OCI-LY1 (cell line): ENCODE results near the gene FAM3D.

Experiments
- H2AFZ ChIP-seq: fragments of 200-600 bp; sonication (generic), shearing (Covaris generic); 2 replicates; pipeline ENCODE4 v1.6.0; 2014; ENCODE audit warnings: antibody characterized with exemption, mild to moderate bottlenecking, low read length
- H3F3A ChIP-seq: fragments of 200-600 bp; sonication (generic), shearing (Covaris generic); 2 replicates; pipeline ENCODE4 v1.6.0; 2014; ENCODE audit warnings: mild to moderate bottlenecking, antibody characterized with exemption, low read length, moderate library complexity; ENCODE audit not compliant: insufficient read depth
- H3K27ac ChIP-seq: fragments of 200-600 bp; sonication (generic); 2 replicates; pipeline ENCODE4 v1.5.1; 2014; ENCODE audit warnings: low read length, mixed run types, mild to moderate bottlenecking, low read depth; ENCODE audit not compliant: poor library complexity, severe bottlenecking
- H3K27me3 ChIP-seq: fragments of 200-600 bp; sonication (generic); 2 replicates; pipeline ENCODE4 v1.6.0; 2014; ENCODE audit warnings: antibody characterized with exemption, mild to moderate bottlenecking, low read length, moderate library complexity; ENCODE audit not compliant: insufficient read depth
- H3K36me3 ChIP-seq: fragments of 200-600 bp; sonication (generic); 2 replicates; pipeline ENCODE4 v1.6.1; 2014; ENCODE audit warnings: mild to moderate bottlenecking, antibody characterized with exemption, low read length, moderate library complexity, mixed read lengths; ENCODE audit not compliant: insufficient read depth
- H3K4me1 ChIP-seq: fragments of 200-600 bp; sonication (generic); 2 replicates; pipeline ENCODE4 v1.5.1; 2014; ENCODE audit warnings: mild to moderate bottlenecking, low read length, moderate library complexity; ENCODE audit not compliant: insufficient read depth, severe bottlenecking
- H3K4me2 ChIP-seq: fragments of 200-600 bp; sonication (generic), shearing (Covaris generic); 2 replicates; pipeline ENCODE4 v1.6.1; 2014; ENCODE audit warnings: low read length
- H3K4me3 ChIP-seq: fragments of 200-600 bp; sonication (generic); 2 replicates; pipeline ENCODE4 v1.5.1; 2014; ENCODE audit warnings: low read length, low read depth, mild to moderate bottlenecking, mixed read lengths; ENCODE audit not compliant: poor library complexity, severe bottlenecking
- H3K79me2 ChIP-seq: fragments of 200-600 bp; shearing (Covaris generic); 2 replicates; pipeline ENCODE4 v1.6.1; 2016; ENCODE audit warnings: mixed run types, low read length, mixed read lengths; ENCODE audit not compliant: insufficient read depth
- H3K9ac ChIP-seq: fragments of 200-600 bp; sonication (generic), shearing (Covaris generic); 2 replicates; pipeline ENCODE4 v1.6.1; 2014; ENCODE audit warnings: mild to moderate bottlenecking, low read length, mixed read lengths
- H3K9me2 ChIP-seq: fragments of 200-600 bp; sonication (generic), shearing (Covaris generic); 2 replicates; pipeline ENCODE4 v1.6.1; 2014; ENCODE audit warnings: low read depth, mild to moderate bottlenecking, low read length, mixed read lengths
- H3K9me3 ChIP-seq: fragments of 200-600 bp; shearing (Covaris generic); 2 replicates; pipeline ENCODE4 v1.6.1; 2014; ENCODE audit warnings: low read length, mixed read lengths
- H4K20me1 ChIP-seq: fragments of 200-600 bp; sonication (generic), shearing (Covaris generic); 2 replicates; pipeline ENCODE4 v1.6.0; 2016; ENCODE audit warnings: mild to moderate bottlenecking, low read length; ENCODE audit not compliant: insufficient read depth
- EZH2 ChIP-seq: fragments of 200-600 bp; sonication (generic), shearing (Covaris generic); IDR thresholded peaks from 2 replicates; pipeline ENCODE4 v1.8.0; 2017; ENCODE audit warnings: borderline replicate concordance, mixed run types, mild to moderate bottlenecking, antibody characterized with exemption, low read length, moderate library complexity, mixed read lengths
- TF ChIP-seq, protein P1 (sequence below): fragments of 200-600 bp; sonication (generic), shearing (Covaris generic); IDR thresholded peaks from 2 replicates; pipeline ENCODE4 v1.5.1; 2017; ENCODE audit warnings: mild to moderate bottlenecking, antibody characterized with exemption, low read length, moderate library complexity, mixed read lengths

The FAM3D gene

DNA sequence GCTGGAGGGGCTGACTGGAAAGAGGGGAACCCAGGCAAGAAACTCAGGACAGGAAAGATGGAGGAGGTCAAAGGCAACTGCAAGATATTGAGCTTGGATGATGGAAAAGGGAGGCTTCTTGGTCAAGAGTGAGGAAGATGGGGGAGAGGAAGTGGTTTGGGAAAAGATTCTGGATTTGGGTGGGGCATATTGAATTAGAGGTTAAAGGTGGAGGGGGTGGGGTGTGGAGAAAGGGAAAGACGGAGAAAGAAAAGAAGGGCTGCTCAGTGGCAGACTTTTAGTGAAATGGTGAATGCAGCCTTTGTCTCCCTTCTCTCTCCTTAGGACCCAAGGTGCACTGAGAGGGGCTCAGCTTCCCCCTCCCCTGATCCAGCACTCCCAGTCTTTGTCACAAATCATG, 655 bp upstream of the FAM3D start:
- no peaks in the 10 kb centered on the region for H3K4me1 ChIP-seq
- no peak overlapping the region for H3K4me3 ChIP-seq
- H4K20me1 ChIP-seq = no peaks in the 10 kb centered on the region
- H3K27ac ChIP-seq = no peak overlapping the region
- no peaks in the 10 kb centered on the region for H3K79me2 ChIP-seq
- H3K4me2 ChIP-seq = no peak overlapping the region
- TF ChIP-seq, protein P1, sequence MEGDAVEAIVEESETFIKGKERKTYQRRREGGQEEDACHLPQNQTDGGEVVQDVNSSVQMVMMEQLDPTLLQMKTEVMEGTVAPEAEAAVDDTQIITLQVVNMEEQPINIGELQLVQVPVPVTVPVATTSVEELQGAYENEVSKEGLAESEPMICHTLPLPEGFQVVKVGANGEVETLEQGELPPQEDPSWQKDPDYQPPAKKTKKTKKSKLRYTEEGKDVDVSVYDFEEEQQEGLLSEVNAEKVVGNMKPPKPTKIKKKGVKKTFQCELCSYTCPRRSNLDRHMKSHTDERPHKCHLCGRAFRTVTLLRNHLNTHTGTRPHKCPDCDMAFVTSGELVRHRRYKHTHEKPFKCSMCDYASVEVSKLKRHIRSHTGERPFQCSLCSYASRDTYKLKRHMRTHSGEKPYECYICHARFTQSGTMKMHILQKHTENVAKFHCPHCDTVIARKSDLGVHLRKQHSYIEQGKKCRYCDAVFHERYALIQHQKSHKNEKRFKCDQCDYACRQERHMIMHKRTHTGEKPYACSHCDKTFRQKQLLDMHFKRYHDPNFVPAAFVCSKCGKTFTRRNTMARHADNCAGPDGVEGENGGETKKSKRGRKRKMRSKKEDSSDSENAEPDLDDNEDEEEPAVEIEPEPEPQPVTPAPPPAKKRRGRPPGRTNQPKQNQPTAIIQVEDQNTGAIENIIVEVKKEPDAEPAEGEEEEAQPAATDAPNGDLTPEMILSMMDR = no peak
- TF ChIP-seq EZH2 = no peak
- H3F3A ChIP-seq = no peaks in the 10 kb centered on the region
- H3K9me3 ChIP-seq = no peaks in the 10 kb centered on the region
- H2AFZ ChIP-seq = no peak overlapping the region
- H3K9ac ChIP-seq = no peak overlapping the region
- no peaks in the 10 kb centered on the region for H3K9me2 ChIP-seq
- H3K36me3 ChIP-seq = no peaks in the 10 kb centered on the region
- H3K27me3 ChIP-seq = no peaks in the 10 kb centered on the region; the same call in 1 of the 2 replicates

DNA sequence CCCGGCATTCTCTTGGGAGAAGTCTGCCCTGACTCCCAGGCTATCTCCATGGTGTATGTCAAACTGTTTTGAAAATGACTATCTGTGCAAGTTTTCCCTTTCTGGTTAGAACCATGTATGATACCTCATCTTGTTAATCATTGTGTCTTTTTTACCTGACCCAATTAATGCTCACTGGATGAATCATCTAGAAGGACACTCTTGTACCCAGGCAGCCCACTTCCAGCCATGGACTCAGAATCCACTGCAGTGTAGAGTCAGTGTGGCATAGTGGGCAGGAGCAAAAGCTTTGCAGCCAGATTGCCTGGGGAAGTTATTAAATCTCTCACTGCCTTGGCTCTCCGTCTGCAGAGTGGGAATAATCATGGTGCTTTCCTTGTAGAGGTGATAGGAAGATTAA, 1.2 kb downstream of the FAM3D start:
- no peaks in the 10 kb centered on the region for H3K9me3 ChIP-seq
- no peaks in the 10 kb centered on the region for H3F3A ChIP-seq
- H3K4me3 ChIP-seq = no peak overlapping the region
- no peak overlapping the region for H3K4me2 ChIP-seq
- H4K20me1 ChIP-seq = no peaks in the 10 kb centered on the region
- no peak overlapping the region for H3K9ac ChIP-seq
- no peak for TF ChIP-seq EZH2
- TF ChIP-seq, protein P1 = no peak
- no peak overlapping the region for H3K27ac ChIP-seq
- no peaks in the 10 kb centered on the region for H3K79me2 ChIP-seq
- no peaks in the 10 kb centered on the region for H3K9me2 ChIP-seq
- H3K36me3 ChIP-seq = no peaks in the 10 kb centered on the region
- H3K27me3 ChIP-seq = no peaks in the 10 kb centered on the region; the same call in 1 of the 2 replicates
- H3K4me1 ChIP-seq = no peaks in the 10 kb centered on the region
- no peak overlapping the region for H2AFZ ChIP-seq

- Histone ChIP-seq H3K9ac (no peak overlapping the region), H3K9me3 (no peaks in the 10 kb centered on the region), H3K79me2 (no peaks in the 10 kb centered on the region), H3K27ac (no peak overlapping the region), H3K4me1 (no peaks in the 10 kb centered on the region), H3K9me2 (no peaks in the 10 kb centered on the region), H2AFZ (no peak overlapping the region), H3K36me3 (no peaks in the 10 kb centered on the region), H3K4me2 (no peak overlapping the region), H4K20me1 (no peaks in the 10 kb centered on the region), H3K4me3 (no peak overlapping the region), H3K27me3 (no peaks in the 10 kb centered on the region), H3F3A (no peaks in the 10 kb centered on the region)
- TF ChIP-seq, protein P1 = no peak
- TF ChIP-seq EZH2 = no peak
Measured at GRCh38 chr3:58664611-58665010, 2.0 kb downstream of the FAM3D start.
